CD4-positive, alpha-beta T cell (primary cell): ENCODE measurements around the gene PRRT4. TPM values are rescaled to one million over a fixed set of nuclear protein-coding genes. Genes with fewer than 3 reads are reported as not detected.

Experiments used
- ATAC-seq: fragments of 200-7000 bp; cut with Tn5 transposase; one replicate; pipeline ENCODE4 v1.10.0; 2022; ENCODE audit warnings: mild to moderate bottlenecking; ENCODE audit not compliant: poor library complexity
- CTCF ChIA-PET: fragments of 350-600 bp; sonication (Branson Sonifier 250); formaldehyde crosslinking; loops from one replicate; lab custom pipeline; 2021; ENCODE audit warnings: antibody characterized with exemption, inconsistent platforms; lab: Charles Lee
- POLR2A ChIA-PET: fragments of 350-600 bp; sonication (Branson Sonifier 250); formaldehyde crosslinking; loops from one replicate; lab custom pipeline; 2021; ENCODE audit warnings: antibody characterized with exemption, inconsistent platforms; lab: Charles Lee
- DNase-seq, 14 experiments: peaks; one replicate each; pipeline ENCODE4 v3.0.0-alpha.2; 2013 to 2020; ENCODE audit warnings: mixed read lengths in 2 of 14
- H3K27ac ChIP-seq, 2 donors: one replicate each; pipeline versions ENCODE4 v1.5.1 to v1.7.0; 2013; ENCODE audit warnings: low read length in 2 of 2, low read depth in 1 of 2, mild to moderate bottlenecking in 1 of 2
- H3K27me3 ChIP-seq, 2 experiments: 1 replicate in 1 of 2; 2 replicates in 1 of 2; pipeline versions ENCODE4 v1.6.1 to v1.7.0; 2013; ENCODE audit warnings: low read length in 2 of 2, control low read depth in 1 of 2, mild to moderate bottlenecking in 1 of 2, moderate library complexity in 1 of 2; ENCODE audit not compliant: insufficient read depth in 2 of 2, control insufficient read depth in 1 of 2
- H3K36me3 ChIP-seq: one replicate; pipeline ENCODE4 v1.6.1; 2013; ENCODE audit warnings: low read length, control low read depth; ENCODE audit not compliant: insufficient read depth
- H3K4me1 ChIP-seq: one replicate; pipeline ENCODE4 v1.6.1; 2013; ENCODE audit warnings: low read length, control low read depth; ENCODE audit not compliant: insufficient read depth
- H3K4me3 ChIP-seq: one replicate; pipeline ENCODE4 v1.5.1; 2013; ENCODE audit warnings: mild to moderate bottlenecking, low read length, moderate library complexity
- H3K9me3 ChIP-seq, 2 experiments: 1 replicate in 1 of 2; 2 replicates in 1 of 2; pipeline versions ENCODE4 v1.6.1 to v1.7.0; 2013; ENCODE audit warnings: low read length in 2 of 2, mild to moderate bottlenecking in 2 of 2, control low read depth in 1 of 2, moderate library complexity in 1 of 2; ENCODE audit not compliant: control insufficient read depth in 1 of 2, insufficient read depth in 1 of 2
- H3K27ac Mint-ChIP-seq: one replicate; pipeline ENCODE4 v1.8.0; 2020; ENCODE audit warnings: mixed read lengths
- H3K27me3 Mint-ChIP-seq: one replicate; pipeline ENCODE4 v1.8.0; 2021; ENCODE audit warnings: mixed read lengths
- H3K36me3 Mint-ChIP-seq: one replicate; pipeline ENCODE4 v1.8.0; 2021; ENCODE audit warnings: low read depth, mixed read lengths
- H3K4me1 Mint-ChIP-seq: one replicate; pipeline ENCODE4 v1.8.0; 2021; ENCODE audit warnings: low read depth, mixed read lengths
- H3K4me3 Mint-ChIP-seq: one replicate; pipeline ENCODE4 v1.8.0; 2020; ENCODE audit warnings: mild to moderate bottlenecking, mixed read lengths
- H3K9me3 Mint-ChIP-seq: one replicate; pipeline ENCODE4 v1.8.0; 2020; ENCODE audit warnings: mixed read lengths
- CTCF ChIP-seq: fragments of 200-600 bp; IDR thresholded peaks from one replicate; pipeline ENCODE4 v1.8.0; 2022; ENCODE audit warnings: antibody characterized with exemption, mild to moderate bottlenecking
- intact Hi-C, 2 experiments: fragments of 100-400 bp; cut with DNase I in 1 of 2; cut with micrococcal nuclease in 1 of 2; formaldehyde crosslinking; loops; one replicate each; pipeline versions ENCODE4 v1.15.1 to v1.9.0; 2023 to 2025; cut with DNase I, micrococcal nuclease
- total RNA-seq, 174 experiments: library from RNA in 2 of 174; stranded (reverse) in 2 of 174; gene quantifications; one replicate each; pipeline ENCODE4 v1.2.3 and lab custom pipeline; 2021 to 2026

PRRT4 gene
- total RNA-seq, 2 experiments from 2014 or later, result 0.47 to 0.63 TPM

GRCh38 chr7:128407751-128408708 is 46.5 kb upstream of the PRRT4 start:
- peak overlapping the region; percentile 78 for H3K27ac Mint-ChIP-seq
- H3K4me1 Mint-ChIP-seq, result peaks cover 57% of the 10 kb centered on the region
- H3K9me3 ChIP-seq, result no peaks in the 10 kb centered on the region
- H3K36me3 ChIP-seq, result no peaks in the 10 kb centered on the region
- ATAC-seq (no peak), DNase-seq (no peak)
- intact Hi-C loops, result loop anchor here in 1 of 2 experiments (5.0 kb wide), 2 partner anchors 66 to 756 kb away; partner anchors contain the start of genes RBM28 and SND1
- peaks cover 62% of the 10 kb centered on the region for H3K4me1 ChIP-seq
- H3K27ac ChIP-seq, result peak overlapping the region in 1 of 2 donors; percentile 63
- H3K27me3 Mint-ChIP-seq, result no peaks in the 10 kb centered on the region
- no peak for TF ChIP-seq CTCF
- H3K36me3 Mint-ChIP-seq, result peaks cover 4% of the 10 kb centered on the region
- H3K4me3 ChIP-seq, result peak overlapping the region; percentile 95
- H3K4me3 Mint-ChIP-seq, result peak overlapping the region; percentile 89
- POLR2A ChIA-PET, result interaction anchor here (0.6 to 1.7 kb wide), 6 partner anchors 10 to 73 kb away, joined by 3 to 9 read pairs (median 4); partner anchors contain the start of genes HILPDA and RBM28
- CTCF ChIA-PET, result interaction anchor here (1.4 to 3.1 kb wide), 5 partner anchors 9 to 61 kb away, joined by 4 to 14 read pairs (median 8); partner anchors contain the start of gene HILPDA
- no peaks in the 10 kb centered on the region for H3K9me3 Mint-ChIP-seq
- H3K27me3 ChIP-seq, result no peaks in the 10 kb centered on the region

GRCh38 chr7:128407233-128407589 is 45.7 kb upstream of the PRRT4 start:
- H3K27ac ChIP-seq, result peak overlapping the region in 1 of 2 donors; percentile 24
- H3K36me3 ChIP-seq, result peaks cover 2% of the 10 kb centered on the region
- Mint-ChIP-seq H3K4me3 (peak overlapping the region; percentile 87), H3K9me3 (no peaks in the 10 kb centered on the region), H3K27ac (peak overlapping the region; percentile 78), H3K4me1 (peaks cover 61% of the 10 kb centered on the region), H3K27me3 (no peaks in the 10 kb centered on the region), H3K36me3 (peaks cover 12% of the 10 kb centered on the region)
- intact Hi-C loops, result loop anchor here in 1 of 2 experiments (5.0 kb wide), 2 partner anchors 65 to 755 kb away; partner anchors contain the start of genes RBM28 and SND1
- DNase-seq (peak in 1 of 14 experiments; percentile 19), ATAC-seq (no peak)
- H3K9me3 ChIP-seq, result no peaks in the 10 kb centered on the region
- H3K4me1 ChIP-seq, result peaks cover 62% of the 10 kb centered on the region
- H3K27me3 ChIP-seq, result no peaks in the 10 kb centered on the region
- no peak overlapping the region for H3K4me3 ChIP-seq
- no peak for TF ChIP-seq CTCF
- POLR2A ChIA-PET, result interaction anchor here (0.6 to 1.5 kb wide), 2 partner anchors 48 to 63 kb away, joined by 4 to 9 read pairs; partner anchors contain the start of genes HILPDA and RBM28
- CTCF ChIA-PET, result interaction anchor here (1.4 to 3.1 kb wide), 3 partner anchors 8 to 60 kb away, joined by 4 to 9 read pairs (median 8); no protein-coding TSS in a partner anchor
